HUES64 (cell line): ENCODE data around the gene FCER1A.

Source experiments
- H3K27ac ChIP-seq: 2 replicates; pipeline ENCODE4 v1.7.0; 2013; ENCODE audit warnings: low read depth, low read length, inconsistent platforms
- H3K27me3 ChIP-seq: 2 replicates; pipeline ENCODE4 v1.6.1; 2013; ENCODE audit warnings: mild to moderate bottlenecking, low read length; ENCODE audit not compliant: insufficient read depth
- H3K36me3 ChIP-seq: 2 replicates; pipeline ENCODE4 v1.6.1; 2013; ENCODE audit warnings: mild to moderate bottlenecking, low read length; ENCODE audit not compliant: insufficient read depth
- H3K4me1 ChIP-seq: 2 replicates; pipeline ENCODE4 v1.6.1; 2013; ENCODE audit warnings: mild to moderate bottlenecking, low read length, moderate library complexity; ENCODE audit not compliant: insufficient read depth
- H3K4me3 ChIP-seq: 2 replicates; pipeline ENCODE4 v1.5.1; 2013; ENCODE audit warnings: mild to moderate bottlenecking, low read length, moderate library complexity
- H3K9ac ChIP-seq: 2 replicates; pipeline ENCODE4 v1.6.1; 2013; ENCODE audit warnings: mild to moderate bottlenecking, low read depth, low read length
- H3K9me3 ChIP-seq: 2 replicates; pipeline ENCODE4 v1.6.1; 2013; ENCODE audit warnings: low read depth, low read length; ENCODE audit not compliant: insufficient read depth
- WGBS: fragments of 150-250, 120-280 bp; methylation state at CpG from one replicate; pipeline ENCODE4 v1.1.7; 2013; ENCODE audit warnings: missing lambda C conversion rate; 5-methylcytosine and 5-hydroxymethylcytosine counted together

The FCER1A gene

DNA sequence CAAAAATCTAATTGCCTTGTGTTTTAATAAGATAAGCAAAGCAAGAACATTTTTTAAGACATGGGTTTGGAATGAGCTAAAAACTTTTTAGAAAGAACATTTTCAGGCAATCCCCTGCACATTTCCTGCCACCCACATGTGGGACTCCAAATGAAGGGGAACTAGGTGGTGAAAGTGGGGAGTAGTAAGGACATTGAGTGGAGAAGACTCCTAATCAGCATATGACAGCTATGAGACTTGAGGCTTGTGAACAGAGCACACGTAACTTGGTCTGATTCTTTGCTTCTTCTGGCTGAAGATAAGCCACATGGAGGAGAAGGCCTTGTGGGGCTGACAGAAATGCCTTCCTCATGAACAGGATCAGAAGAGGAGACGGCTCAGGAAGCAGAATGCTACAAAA, 50.3 kb downstream of the FCER1A start:
- Histone ChIP-seq H3K27me3 (no peaks in the 10 kb centered on the region), H3K36me3 (no peaks in the 10 kb centered on the region), H3K9me3 (no peaks in the 10 kb centered on the region; the same call in 1 of the 2 replicates), H3K4me3 (no peak overlapping the region), H3K4me1 (no peaks in the 10 kb centered on the region), H3K9ac (no peak overlapping the region), H3K27ac (no peak overlapping the region)
- 94% methylated on average over 2 of the region's 2 CpGs for WGBS
